ENCODE measurements around the gene TBC1D5. TPM values are rescaled to one million over a fixed set of nuclear protein-coding genes. Genes with fewer than 3 reads are reported as not detected.

The TBC1D5 gene
- total and polyA plus RNA-seq, 7 donors, result 7.2 to 82.3 (median 43.7) TPM

GRCh38 chr3:17227472-17227871 is 515.0 kb downstream of the TBC1D5 start:
- intact Hi-C loops (cut with DNase I), result no loop called here
- DNase-seq, result no peak
- WGBS, 2 donors, result 96% methylated on average over 2 of the region's 2 CpGs

DNA sequence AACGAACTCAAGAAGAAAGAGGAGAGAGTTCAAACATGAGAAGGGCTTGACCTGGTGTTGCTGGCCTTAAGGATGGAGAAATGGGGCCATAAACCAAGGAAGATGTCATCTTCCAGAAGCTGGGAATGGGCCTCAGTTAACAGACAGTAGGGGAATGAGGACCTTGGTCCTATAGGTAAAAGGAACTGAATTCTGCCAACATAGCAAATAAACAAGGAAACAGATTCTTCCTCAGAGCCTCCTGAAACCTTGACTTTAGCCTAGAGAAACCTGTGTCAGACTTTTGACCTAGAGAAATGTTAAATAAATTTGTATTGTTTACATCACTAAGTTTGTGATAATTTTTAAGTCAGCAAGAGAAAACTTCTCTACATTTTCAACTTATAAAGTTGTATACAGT is 520.9 kb downstream of the TBC1D5 start:
- no peaks in the 10 kb centered on the region for H3K4me1 ChIP-seq
- H3K27me3 ChIP-seq, result no peaks in the 10 kb centered on the region
- no peaks in the 10 kb centered on the region for H3K36me3 ChIP-seq
- no peaks in the 10 kb centered on the region for H3K9me3 ChIP-seq
- no peak overlapping the region for H3K4me3 ChIP-seq
- 93 to 95% methylated on average over 1 of the region's 1 CpG for WGBS, 2 donors
- intact Hi-C loops (cut with DNase I), result no loop called here
- no peak for DNase-seq
- TF ChIP-seq EP300 (IDR thresholded peaks at IDR 0.05) (no peak), POLR2AphosphoS5 (IDR thresholded peaks at IDR 0.05) (no peak), POLR2A (IDR thresholded peaks at IDR 0.05) (no peak)
- TF ChIP-seq, protein P1, sequence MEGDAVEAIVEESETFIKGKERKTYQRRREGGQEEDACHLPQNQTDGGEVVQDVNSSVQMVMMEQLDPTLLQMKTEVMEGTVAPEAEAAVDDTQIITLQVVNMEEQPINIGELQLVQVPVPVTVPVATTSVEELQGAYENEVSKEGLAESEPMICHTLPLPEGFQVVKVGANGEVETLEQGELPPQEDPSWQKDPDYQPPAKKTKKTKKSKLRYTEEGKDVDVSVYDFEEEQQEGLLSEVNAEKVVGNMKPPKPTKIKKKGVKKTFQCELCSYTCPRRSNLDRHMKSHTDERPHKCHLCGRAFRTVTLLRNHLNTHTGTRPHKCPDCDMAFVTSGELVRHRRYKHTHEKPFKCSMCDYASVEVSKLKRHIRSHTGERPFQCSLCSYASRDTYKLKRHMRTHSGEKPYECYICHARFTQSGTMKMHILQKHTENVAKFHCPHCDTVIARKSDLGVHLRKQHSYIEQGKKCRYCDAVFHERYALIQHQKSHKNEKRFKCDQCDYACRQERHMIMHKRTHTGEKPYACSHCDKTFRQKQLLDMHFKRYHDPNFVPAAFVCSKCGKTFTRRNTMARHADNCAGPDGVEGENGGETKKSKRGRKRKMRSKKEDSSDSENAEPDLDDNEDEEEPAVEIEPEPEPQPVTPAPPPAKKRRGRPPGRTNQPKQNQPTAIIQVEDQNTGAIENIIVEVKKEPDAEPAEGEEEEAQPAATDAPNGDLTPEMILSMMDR (IDR thresholded peaks at IDR 0.05), result no peak
- H3K27ac ChIP-seq, result no peak overlapping the region

More at GRCh38 chr3:17227472-17227871, 515.0 kb downstream of the TBC1D5 start:
- Histone ChIP-seq H3K27me3 (no peaks in the 10 kb centered on the region), H3K9me3 (no peaks in the 10 kb centered on the region), H3K4me3 (no peak overlapping the region), H3K27ac (no peak overlapping the region), H3K4me1 (peaks cover 0 to 4% (median 0%) of the 10 kb centered on the region in 4 donors), H3K36me3 (no peaks in the 10 kb centered on the region)
- no peak for TF ChIP-seq POLR2AphosphoS5 (IDR thresholded peaks at IDR 0.05)
- TF ChIP-seq, protein P1 (IDR thresholded peaks at IDR 0.05), result no peak
- TF ChIP-seq POLR2A (IDR thresholded peaks at IDR 0.05), result no peak
- no peak for TF ChIP-seq EP300 (IDR thresholded peaks at IDR 0.05)

DNA sequence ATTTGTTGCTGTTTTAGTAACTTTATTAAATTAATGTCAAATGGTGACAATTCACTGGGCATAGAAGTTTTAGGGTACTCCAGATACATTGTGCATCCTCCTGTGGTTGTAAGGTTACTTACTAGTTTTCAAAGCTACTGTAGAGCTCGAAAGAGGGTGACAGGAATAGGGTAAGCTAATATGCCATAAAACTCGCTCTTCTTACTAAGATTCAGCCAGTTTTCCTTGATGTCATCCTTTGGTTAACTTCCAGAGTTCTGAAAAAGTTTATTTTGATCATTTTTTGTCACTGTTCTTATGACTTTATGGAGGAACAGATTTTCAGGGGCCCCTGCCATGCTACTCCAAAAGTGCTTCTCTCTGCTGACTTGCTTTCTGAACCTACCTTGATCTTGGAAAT is 522.8 kb downstream of the TBC1D5 start:
- H3K27ac ChIP-seq, result no peak overlapping the region
- intact Hi-C loops (cut with DNase I), result no loop called here
- WGBS, 2 donors, result 95% methylated on average over 2 of the region's 2 CpGs

GRCh38 chr3:17218587-17218986 is 523.8 kb downstream of the TBC1D5 start:
- Histone ChIP-seq H3K9me3 (no peaks in the 10 kb centered on the region), H3K4me1 (no peaks in the 10 kb centered on the region), H3K36me3 (no peaks in the 10 kb centered on the region), H3K4me3 (no peak overlapping the region), H3K27me3 (no peaks in the 10 kb centered on the region), H3K27ac (no peak overlapping the region)
- WGBS, 2 donors, result 51 to 100% methylated on average over 1 of the region's 1 CpG
- intact Hi-C loops (cut with DNase I), result no loop called here
- DNase-seq, result no peak
- TF ChIP-seq POLR2A (IDR thresholded peaks at IDR 0.05), result no peak
- no peak for TF ChIP-seq POLR2AphosphoS5 (IDR thresholded peaks at IDR 0.05)
- TF ChIP-seq, protein P1 (IDR thresholded peaks at IDR 0.05), result no peak
- TF ChIP-seq EP300 (IDR thresholded peaks at IDR 0.05), result no peak

More for the DNA sequence above, 522.8 kb downstream of the TBC1D5 start:
- H3K4me3 ChIP-seq, result no peak overlapping the region
- DNase-seq, result no peak
- H3K27me3 ChIP-seq, result no peaks in the 10 kb centered on the region
- H3K36me3 ChIP-seq, result no peaks in the 10 kb centered on the region
- H3K9me3 ChIP-seq, result no peaks in the 10 kb centered on the region
- H3K4me1 ChIP-seq, result no peaks in the 10 kb centered on the region
- no peak for TF ChIP-seq EP300 (IDR thresholded peaks at IDR 0.05)
- TF ChIP-seq, protein P1 (IDR thresholded peaks at IDR 0.05), result no peak
- no peak for TF ChIP-seq POLR2AphosphoS5 (IDR thresholded peaks at IDR 0.05)
- no peak for TF ChIP-seq POLR2A (IDR thresholded peaks at IDR 0.05)

- no peak for DNase-seq
- TF ChIP-seq POLR2AphosphoS5 (IDR thresholded peaks at IDR 0.05) (no peak), EP300 (IDR thresholded peaks at IDR 0.05) (no peak), POLR2A (IDR thresholded peaks at IDR 0.05) (no peak)
- TF ChIP-seq, protein P1 (IDR thresholded peaks at IDR 0.05), result no peak
- Histone ChIP-seq H3K4me3 (no peak overlapping the region), H3K36me3 (peaks cover 0 to 9% (median 0%) of the 10 kb centered on the region in 4 donors), H3K27ac (no peak overlapping the region), H3K27me3 (no peaks in the 10 kb centered on the region), H3K9me3 (no peaks in the 10 kb centered on the region), H3K4me1 (no peaks in the 10 kb centered on the region)
- intact Hi-C loops (cut with DNase I), result no loop called here
Observed at GRCh38 chr3:17217588-17217987, 524.8 kb downstream of the TBC1D5 start.

All from sigmoid colon (tissue), 7 donors.